ENCODE results near the gene SLITRK3.
"Not testable (repeated sequence)": the region's sequence is repeated elsewhere in the genome, so short reads cannot be mapped to it uniquely, and the experiment has no call there.

Gene SLITRK3

GRCh38 chr3:165192610-165193192 lies 3.5 kb downstream of the SLITRK3 start:
- no peak for DNase-seq

DNA sequence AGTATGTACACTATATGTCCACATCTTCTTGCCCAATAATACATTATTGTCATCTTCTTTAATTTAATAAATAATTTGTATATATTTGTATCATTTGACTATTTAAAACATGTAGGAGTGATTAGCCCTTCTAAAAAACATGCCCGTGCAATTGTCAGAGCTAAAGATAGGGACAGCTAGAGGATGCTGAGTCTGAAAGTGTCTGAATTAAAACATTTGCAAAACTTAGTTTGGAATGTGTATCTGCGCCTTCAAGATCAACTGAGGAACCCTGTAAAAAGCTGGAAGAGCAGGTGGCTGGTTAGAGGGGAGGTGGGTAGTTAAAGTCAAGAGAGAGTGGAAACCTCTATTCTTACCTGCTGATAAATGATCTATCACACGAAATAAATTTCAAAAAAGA lies 4.7 kb downstream of the SLITRK3 start:
- DNase-seq, result no peak

DNA sequence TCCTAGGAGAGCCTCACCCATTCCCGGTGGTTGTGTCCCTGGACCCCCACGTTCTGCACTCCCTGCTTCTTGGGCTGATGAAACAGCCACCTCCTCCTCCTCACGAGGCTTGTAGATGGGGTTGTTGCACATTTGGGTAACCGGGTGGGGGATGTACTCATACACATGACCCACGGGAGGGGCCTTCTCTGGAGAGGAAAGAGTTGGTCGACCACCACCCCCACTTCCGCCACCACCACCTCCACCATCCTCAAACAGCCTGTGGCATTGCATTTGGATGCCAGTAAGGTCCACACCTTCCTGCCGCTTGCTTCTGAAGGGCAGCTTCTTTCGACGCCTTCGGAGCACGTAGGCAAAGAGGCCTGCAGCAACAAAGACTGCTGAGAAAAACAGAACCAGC lies 7.7 kb downstream of the SLITRK3 start:
- DNase-seq, result no peak

GRCh38 chr3:165185707-165186327 lies 10.4 kb downstream of the SLITRK3 start:
- DNase-seq, result peak; percentile 36

- DNase-seq, result no peak
Measured at GRCh38 chr3:165181556-165181955, 14.6 kb downstream of the SLITRK3 start.

GRCh38 chr3:165170236-165170635 lies 25.9 kb downstream of the SLITRK3 start:
- DNase-seq, result no peak

GRCh38 chr3:165169368-165169767 lies 26.8 kb downstream of the SLITRK3 start:
- DNase-seq, result no peak

DNA sequence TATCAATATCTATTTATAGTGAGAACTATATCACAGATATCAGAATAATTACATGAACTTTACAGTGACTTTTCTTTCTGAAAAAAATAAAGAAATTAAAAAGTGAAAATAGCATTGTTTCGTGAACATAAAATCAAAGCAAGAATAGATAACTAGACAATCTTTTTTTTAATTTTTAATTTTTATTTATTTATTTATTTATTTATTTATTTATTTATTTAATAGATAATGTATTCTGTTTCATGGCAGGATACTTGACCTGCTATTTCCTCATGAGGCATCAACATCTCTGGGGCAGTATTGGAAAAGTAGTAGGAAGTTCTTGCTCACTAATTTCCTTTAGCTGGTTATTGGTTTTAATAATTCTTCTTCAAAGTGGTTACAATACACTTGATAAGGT lies 33.3 kb downstream of the SLITRK3 start:
- DNase-seq, result no peak

DNA sequence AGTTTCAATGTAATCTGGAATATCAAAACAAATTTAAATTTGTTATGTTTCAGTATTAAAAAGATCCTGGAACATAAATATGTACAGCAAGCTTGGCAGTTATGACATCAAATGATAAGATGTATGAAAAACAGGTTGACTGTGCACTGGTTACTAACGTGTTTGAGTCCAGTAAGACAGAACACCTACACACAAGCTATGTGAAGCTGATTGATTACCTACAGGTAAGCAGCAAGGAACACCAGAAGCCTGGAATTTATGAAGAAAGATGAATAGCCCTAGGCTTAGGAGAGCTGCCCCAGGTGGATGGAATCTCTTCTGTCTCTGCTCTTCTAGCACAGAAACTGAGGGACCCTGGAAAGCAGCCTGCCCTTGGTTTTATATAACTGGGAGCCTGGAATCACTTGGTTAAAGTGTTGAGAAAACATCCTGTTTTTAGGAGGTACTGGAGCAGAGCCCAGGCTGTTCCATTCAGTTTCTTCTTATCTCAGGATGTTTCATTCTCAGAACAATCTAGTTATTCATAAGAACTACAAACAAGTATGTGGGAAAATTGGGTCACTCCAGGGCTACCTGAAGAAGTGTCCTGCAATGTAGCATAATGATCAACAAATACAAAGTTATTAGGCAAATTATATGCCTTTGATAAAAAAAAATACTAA lies 36.3 kb downstream of the SLITRK3 start:
- no peak for DNase-seq

GRCh38 chr3:165158011-165158410 lies 38.2 kb downstream of the SLITRK3 start:
- DNase-seq, result no peak

DNA sequence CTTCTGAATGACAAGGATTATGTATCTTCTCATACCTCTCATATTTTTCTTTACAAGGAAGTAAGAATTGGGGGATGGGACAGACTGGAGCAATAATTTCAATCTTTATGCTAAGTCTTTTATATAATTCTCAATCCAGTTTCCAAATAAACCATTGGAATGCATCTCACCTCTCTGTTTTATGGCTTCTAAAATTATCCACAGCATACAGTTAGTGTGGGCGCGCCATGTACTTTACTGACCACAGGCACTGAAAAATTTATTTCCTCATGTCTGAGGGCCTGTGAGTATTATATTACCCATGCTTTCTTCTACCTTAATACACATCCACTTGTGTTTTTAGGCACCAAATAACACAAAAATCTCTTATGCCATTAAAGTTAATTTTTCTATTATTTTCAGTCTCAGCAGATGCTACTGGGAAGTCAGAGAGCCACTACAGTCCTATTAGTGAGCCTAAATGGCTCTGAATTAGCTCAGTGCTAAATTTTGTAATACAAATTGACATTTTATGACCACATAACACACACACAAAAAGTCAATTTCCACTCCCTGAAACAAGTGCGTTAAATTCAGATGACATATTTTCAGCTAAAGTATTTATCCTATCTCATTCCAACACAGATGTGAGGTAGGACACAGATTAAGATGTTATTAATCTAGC lies 39.3 kb downstream of the SLITRK3 start:
- no peak for DNase-seq

DNA sequence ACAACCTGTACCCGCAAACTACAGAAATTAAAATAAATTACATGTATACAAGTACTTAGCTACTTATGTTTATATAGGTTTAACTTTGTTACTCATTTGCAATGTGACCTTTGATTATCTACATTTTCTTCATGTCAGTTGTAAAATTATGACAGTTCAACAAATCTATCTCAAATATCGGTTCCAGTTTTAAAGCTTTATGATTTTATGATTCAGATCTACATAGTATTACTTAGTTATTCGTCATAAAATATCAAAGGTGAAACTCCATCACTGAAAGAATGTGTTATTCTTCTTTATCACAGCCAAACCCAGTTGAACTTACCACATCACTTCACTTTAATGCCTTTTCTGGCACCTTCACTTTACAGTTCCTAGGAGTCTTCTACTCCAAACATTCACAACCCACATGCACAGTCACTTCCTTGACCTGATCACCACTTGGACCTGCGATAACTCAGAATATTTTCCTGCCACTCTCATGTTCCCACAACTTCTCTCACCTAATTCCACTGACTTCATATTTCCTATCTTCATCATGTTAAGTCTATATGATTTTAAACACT lies 47.2 kb downstream of the SLITRK3 start:
- no peak for DNase-seq

DNA sequence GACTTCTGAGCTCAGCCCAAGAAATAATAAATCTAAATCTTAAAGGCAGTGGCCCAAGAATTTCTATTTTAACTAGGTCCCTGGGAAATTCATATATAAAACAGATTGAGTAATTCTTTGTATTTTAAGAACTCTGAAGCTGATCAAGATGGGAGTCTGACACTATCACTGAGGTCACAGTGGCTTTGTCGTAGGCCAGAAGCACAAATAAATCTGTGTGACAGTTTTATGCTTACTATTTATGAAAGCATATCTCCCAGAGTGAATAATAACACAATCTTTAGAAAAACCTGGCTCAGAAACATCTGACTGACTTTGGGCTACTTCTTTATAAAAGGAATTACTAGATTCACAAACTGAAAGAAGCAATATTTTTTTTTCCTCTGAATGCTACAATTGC lies 51.9 kb downstream of the SLITRK3 start:
- DNase-seq, result no peak

- DNase-seq, result not testable (repeated sequence)
Measured at GRCh38 chr3:165139918-165140317, 56.3 kb downstream of the SLITRK3 start.
